SK-N-SH (cell line): ENCODE results near the gene PMM2. TPM values are rescaled to one million over a fixed set of nuclear protein-coding genes. Genes with fewer than 3 reads are reported as not detected.
"Not testable (repeated sequence)": the region's sequence is repeated elsewhere in the genome, so short reads cannot be mapped to it uniquely, and the experiment has no call there.

Source experiments
- CTCF ChIA-PET: fragments of 300-600, 350-600 bp; formaldehyde crosslinking; extraction: SDS; loops from one replicate; lab custom pipeline; 2021; lab: Yijun Ruan, JAX
- POLR2A ChIA-PET: fragments of 350-600 bp; sonication (Branson Sonifier 250); formaldehyde crosslinking; extraction: SDS; loops from one replicate; lab custom pipeline; 2020; ENCODE audit warnings: antibody characterized with exemption, inconsistent platforms; lab: Yijun Ruan, JAX
- DNase-seq: peaks from one replicate; pipeline ENCODE4 v3.0.0; 2012
- H2AFZ ChIP-seq: fragments of 200-600 bp; sonication (generic); 2 replicates; pipeline ENCODE4 v1.8.1; 2016; ENCODE audit warnings: antibody characterized with exemption, mild to moderate bottlenecking, low read depth
- H3F3A ChIP-seq: fragments of 200-600 bp; sonication (generic); replicated peaks from 2 replicates; pipeline ENCODE3; 2016; ENCODE audit warnings: antibody characterized with exemption, mild to moderate bottlenecking; ENCODE audit not compliant: insufficient read depth
- H3K27ac ChIP-seq, 2 experiments: fragments of 200-500 bp in 1 of 2; fragments of 200-600 bp in 1 of 2; sonication (Bioruptor generic) in 1 of 2; sonication (generic), shearing (Covaris generic) in 1 of 2; 2 replicates each; pipeline versions ENCODE4 v1.5.1 to v1.6.1; 2014 to 2016; ENCODE audit warnings: low read depth in 2 of 2, inconsistent platforms in 1 of 2, low read length in 1 of 2, mild to moderate bottlenecking in 1 of 2, mixed read lengths in 1 of 2
- H3K27me3 ChIP-seq: fragments of 200-600 bp; sonication (generic), shearing (Covaris generic); 2 replicates; pipeline ENCODE4 v1.6.1; 2016; ENCODE audit warnings: mixed run types; ENCODE audit not compliant: insufficient read depth
- H3K36me3 ChIP-seq, 2 experiments: fragments of 200-500 bp in 1 of 2; fragments of 200-600 bp in 1 of 2; sonication (Bioruptor generic) in 1 of 2; sonication (generic) in 1 of 2; replicated peaks in 1 of 2; 2 replicates each; pipeline versions ENCODE3 to v1.5.1; 2014 to 2016; ENCODE audit warnings: low read length in 1 of 2, mild to moderate bottlenecking in 1 of 2; ENCODE audit not compliant: insufficient read depth in 2 of 2, control insufficient read depth in 1 of 2
- H3K4me1 ChIP-seq, 2 experiments: fragments of 200-500 bp in 1 of 2; fragments of 200-600 bp in 1 of 2; sonication (Bioruptor generic) in 1 of 2; sonication (generic), shearing (Covaris generic) in 1 of 2; 2 replicates each; pipeline versions ENCODE4 v1.5.1 to v1.6.1; 2014 to 2016; ENCODE audit warnings: low read depth in 1 of 2, low read length in 1 of 2, mixed run types in 1 of 2; ENCODE audit not compliant: insufficient read depth in 2 of 2, control insufficient read depth in 1 of 2
- H3K4me2 ChIP-seq: fragments of 200-600 bp; sonication (generic), shearing (Covaris generic); 2 replicates; pipeline ENCODE4 v1.6.1; 2017; ENCODE audit warnings: mixed run types
- H3K4me3 ChIP-seq, 2 experiments: fragments of 200-500 bp in 1 of 2; fragments of 200-600 bp in 1 of 2; sonication (Bioruptor generic) in 1 of 2; sonication (generic), shearing (Covaris generic) in 1 of 2; 2 replicates each; pipeline versions ENCODE4 v1.5.1 to v1.8.1; 2014 to 2016; ENCODE audit warnings: low read depth in 2 of 2, inconsistent platforms in 1 of 2, low read length in 1 of 2, mild to moderate bottlenecking in 1 of 2, mixed read lengths in 1 of 2, moderate library complexity in 1 of 2
- H3K79me2 ChIP-seq: fragments of 200-600 bp; sonication (generic); 2 replicates; pipeline ENCODE4 v1.8.1; 2017; ENCODE audit warnings: mild to moderate bottlenecking; ENCODE audit not compliant: insufficient read depth
- H3K9ac ChIP-seq: fragments of 200-600 bp; sonication (generic); 2 replicates; pipeline ENCODE4 v1.6.1; 2017; ENCODE audit warnings: mixed run types
- H3K9me2 ChIP-seq: fragments of 200-600 bp; sonication (generic); 2 replicates; pipeline ENCODE4 v1.6.1; 2017; ENCODE audit warnings: mixed run types
- H3K9me3 ChIP-seq: fragments of 200-600 bp; sonication (generic); 2 replicates; pipeline ENCODE4 v1.6.1; 2017; ENCODE audit warnings: mixed run types, mild to moderate bottlenecking, moderate library complexity
- H4K20me1 ChIP-seq: fragments of 200-600 bp; sonication (generic); 2 replicates; pipeline ENCODE4 v1.6.1; 2017; ENCODE audit warnings: mild to moderate bottlenecking, mixed run types; ENCODE audit not compliant: insufficient read depth
- EZH2phosphoT487 ChIP-seq: fragments of 200-600 bp; sonication (generic); IDR thresholded peaks from 2 replicates; pipeline ENCODE4 v1.6.1; 2017; ENCODE audit warnings: low read depth, mixed run types, mild to moderate bottlenecking, antibody characterized with exemption, moderate library complexity, borderline replicate concordance
- FOXM1 ChIP-seq: IDR thresholded peaks from 2 replicates; pipeline ENCODE4 v1.4.0; 2012; ENCODE audit warnings: low read depth, mild to moderate bottlenecking
- JUND ChIP-seq: IDR thresholded peaks from 2 replicates; pipeline ENCODE4 v1.4.0; 2012
- MEF2A ChIP-seq: IDR thresholded peaks from 2 replicates; pipeline ENCODE4 v1.4.0; 2012; ENCODE audit warnings: low read depth, borderline replicate concordance
- RAD21 ChIP-seq: IDR thresholded peaks from 2 replicates; pipeline ENCODE4 v1.6.1; 2012; ENCODE audit warnings: mild to moderate bottlenecking, low read length
- REST ChIP-seq: IDR thresholded peaks from 2 replicates; pipeline ENCODE4 v1.6.1; 2012; ENCODE audit warnings: mild to moderate bottlenecking, low read depth, low read length, moderate library complexity
- SMC3 ChIP-seq: IDR thresholded peaks from 2 replicates; pipeline ENCODE4 v1.6.1; 2012; ENCODE audit warnings: low read depth, low read length, improper control_type of control experiment
- ZBTB33 ChIP-seq: IDR thresholded peaks from 2 replicates; pipeline ENCODE4 v1.4.0; 2012; ENCODE audit warnings: low read depth, borderline replicate concordance
- WGBS: methylation state at CpG from one replicate; pipeline ENCODE4 v1.1.6; 2017; ENCODE audit warnings: low lambda C conversion rate; 5-methylcytosine and 5-hydroxymethylcytosine counted together
- polyA plus RNA-seq, 3 experiments: library from polyadenylated mRNA; depleted of rRNA; stranded (reverse); fragments of >200 nt; gene quantifications; 2 replicates each; pipeline ENCODE4 v1.2.3, GENCODE V29; 2012

PMM2 gene
- polyA plus RNA-seq, 1 of the 3 experiments (the other 2 are of a cell fraction), result 24.3 TPM

GRCh38 chr16:8832717-8833105 is 35.1 kb downstream of the PMM2 start:
- Histone ChIP-seq H3K4me3 (no peak overlapping the region), H3K9me3 (no peaks in the 10 kb centered on the region), H3K27ac (no peak overlapping the region), H3K4me1 (peaks cover 0 to 2% of the 10 kb centered on the region in 2 experiments; a peak in 2 of 4 replicates), H3K9ac (no peak overlapping the region), H3K9me2 (no peaks in the 10 kb centered on the region), H3K27me3 (no peaks in the 10 kb centered on the region), H2AFZ (no peak overlapping the region), H3K4me2 (no peak overlapping the region), H4K20me1 (peaks cover 43% of the 10 kb centered on the region; the same call in 1 of the 2 replicates), H3K79me2 (peaks cover 62% of the 10 kb centered on the region), H3K36me3 (peaks cover 37 to 42% of the 10 kb centered on the region in 2 experiments), H3F3A (no peaks in the 10 kb centered on the region)
- 84% methylated on average over 16 of the region's 16 CpGs for WGBS
- TF ChIP-seq JUND (no peak), FOXM1 (no peak), MEF2A (no peak), ZBTB33 (no peak), RAD21 (no peak), SMC3 (no peak), EZH2phosphoT487 (no peak), REST (no peak)
- ChIA-PET POLR2A (no interaction called here), CTCF (no interaction called here)
- no peak for DNase-seq

GRCh38 chr16:8836797-8837196 is 39.2 kb downstream of the PMM2 start:
- H3K4me3 ChIP-seq, H3K9ac ChIP-seq, H3K4me2 ChIP-seq, H3K9me2 ChIP-seq, DNase-seq, H3K27me3 ChIP-seq, H3K9me3 ChIP-seq, POLR2A ChIA-PET, H3K27ac ChIP-seq, H3K4me1 ChIP-seq, CTCF ChIA-PET, H3F3A ChIP-seq, H2AFZ ChIP-seq: not testable (repeated sequence)
- H4K20me1 ChIP-seq, result peaks cover 43% of the 10 kb centered on the region
- peaks cover 63% of the 10 kb centered on the region for H3K79me2 ChIP-seq
- H3K36me3 ChIP-seq, result peaks cover 9 to 11% of the 10 kb centered on the region in 2 experiments
- 98% methylated on average over 7 of the region's 7 CpGs for WGBS

GRCh38 chr16:8837594-8837993 is 40.0 kb downstream of the PMM2 start:
- DNase-seq, H2AFZ ChIP-seq, H3K4me3 ChIP-seq, H3K27me3 ChIP-seq, H3K4me1 ChIP-seq, H3K9me2 ChIP-seq, H3K36me3 ChIP-seq, H3K27ac ChIP-seq, H3K9me3 ChIP-seq, H3K4me2 ChIP-seq, H3K9ac ChIP-seq, POLR2A ChIA-PET, H3F3A ChIP-seq, CTCF ChIA-PET: not testable (repeated sequence)
- Histone ChIP-seq H4K20me1 (peaks cover 38% of the 10 kb centered on the region), H3K79me2 (peaks cover 55% of the 10 kb centered on the region)
- over 99% methylated on average over 15 of the region's 15 CpGs for WGBS

- H3K9ac ChIP-seq, H3K27ac ChIP-seq, H3K9me2 ChIP-seq, H3K27me3 ChIP-seq, H3K4me3 ChIP-seq, H3K4me1 ChIP-seq, DNase-seq, H2AFZ ChIP-seq, CTCF ChIA-PET, H3K4me2 ChIP-seq, H3K36me3 ChIP-seq, POLR2A ChIA-PET, H3K9me3 ChIP-seq: not testable (repeated sequence)
- peaks cover 15% of the 10 kb centered on the region for H3F3A ChIP-seq
- peaks cover 62% of the 10 kb centered on the region for H3K79me2 ChIP-seq
- WGBS, result 80% methylated on average over 4 of the region's 4 CpGs
- H4K20me1 ChIP-seq, result peaks cover 40% of the 10 kb centered on the region
These were observed 44.4 kb downstream of the PMM2 start for GRCh38 chr16:8842016-8842415.
